ENCODE results near the gene CTSA.
"Not testable (repeated sequence)": the region's sequence is repeated elsewhere in the genome, so short reads cannot be mapped to it uniquely, and the experiment has no call there.

The CTSA gene

DNA sequence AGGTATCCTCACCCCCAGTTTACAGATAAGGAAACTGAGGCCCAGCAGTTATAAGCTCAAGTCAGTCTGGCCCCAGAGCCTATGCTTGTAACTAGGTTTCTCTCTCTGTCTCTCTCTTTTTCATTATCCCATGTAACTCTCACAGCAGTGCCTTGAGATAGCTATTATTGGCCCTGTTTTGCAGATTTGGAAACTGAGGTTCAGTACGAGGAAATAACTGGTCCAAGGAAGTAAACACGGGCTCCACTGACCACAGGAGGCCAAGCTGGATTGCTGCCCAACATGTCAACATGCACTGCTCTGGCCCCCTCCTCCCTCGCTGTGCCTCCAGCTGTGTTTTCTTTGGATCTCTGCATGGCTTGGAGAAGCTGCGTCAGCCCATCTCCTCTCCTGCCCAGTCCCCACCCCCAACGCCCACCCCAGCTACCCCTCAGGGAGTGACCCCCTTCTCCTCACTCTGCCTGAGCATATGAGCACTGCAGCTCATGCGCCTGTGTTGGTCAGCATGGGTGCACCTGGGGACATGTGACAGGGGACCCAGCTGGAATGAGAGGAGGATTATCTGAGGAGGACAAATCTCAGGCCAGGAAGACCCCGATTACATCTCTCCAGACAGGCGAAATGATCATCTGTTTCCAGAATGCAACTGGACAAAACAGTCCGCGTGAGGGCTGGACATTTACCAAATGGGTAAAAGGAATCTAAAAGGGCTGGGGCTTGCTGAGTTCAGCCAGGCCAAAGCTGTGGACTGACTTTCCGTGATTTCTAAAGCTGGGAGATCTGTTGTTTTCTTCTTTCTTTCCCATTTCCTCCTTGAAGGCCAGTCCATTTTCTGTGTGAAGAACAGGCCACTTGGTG lies 28.6 kb downstream of the CTSA start:
- DNase-seq = no peak

DNA sequence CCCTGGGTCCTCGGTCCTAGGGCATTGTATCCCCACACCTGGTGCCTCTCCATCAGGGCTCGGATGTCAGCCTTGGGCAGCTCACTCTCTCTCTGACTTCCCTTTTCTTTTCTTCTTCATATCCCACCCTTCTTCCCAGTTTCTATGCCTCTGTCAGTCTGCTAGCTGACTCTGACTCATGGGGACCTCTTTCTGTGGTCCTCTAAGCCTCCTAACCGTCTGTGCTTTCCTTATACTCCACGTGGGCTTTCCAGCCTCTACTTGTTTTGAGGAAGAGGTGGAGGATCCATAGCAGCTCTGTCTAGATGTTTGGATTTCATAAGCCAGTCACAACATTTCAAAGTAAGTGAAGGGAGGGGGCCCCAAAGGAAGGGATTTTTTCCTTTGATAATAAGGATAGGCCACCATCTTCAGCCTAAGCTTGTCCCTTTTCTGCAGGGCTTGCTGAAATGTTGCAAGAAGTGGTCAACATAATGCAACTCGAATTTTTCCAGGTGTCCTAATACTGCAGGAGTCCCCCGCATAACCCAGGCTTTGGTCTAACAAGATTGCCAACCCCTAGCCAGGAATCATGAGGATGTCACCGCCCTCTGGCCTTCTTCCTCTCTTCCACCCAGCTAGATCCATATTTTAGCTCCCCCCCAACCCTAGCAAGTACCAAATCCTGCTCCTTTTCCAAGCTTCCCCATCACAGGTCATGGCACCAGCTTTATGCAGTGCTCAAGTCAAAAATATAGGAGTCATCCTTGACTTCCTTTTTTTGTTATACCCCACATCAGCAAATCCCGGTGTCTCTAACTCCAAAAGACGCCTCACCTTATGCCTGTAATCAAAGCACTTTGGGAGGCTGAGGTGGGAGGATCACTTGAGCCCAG lies 29.6 kb downstream of the CTSA start:
- no peak for DNase-seq

DNA sequence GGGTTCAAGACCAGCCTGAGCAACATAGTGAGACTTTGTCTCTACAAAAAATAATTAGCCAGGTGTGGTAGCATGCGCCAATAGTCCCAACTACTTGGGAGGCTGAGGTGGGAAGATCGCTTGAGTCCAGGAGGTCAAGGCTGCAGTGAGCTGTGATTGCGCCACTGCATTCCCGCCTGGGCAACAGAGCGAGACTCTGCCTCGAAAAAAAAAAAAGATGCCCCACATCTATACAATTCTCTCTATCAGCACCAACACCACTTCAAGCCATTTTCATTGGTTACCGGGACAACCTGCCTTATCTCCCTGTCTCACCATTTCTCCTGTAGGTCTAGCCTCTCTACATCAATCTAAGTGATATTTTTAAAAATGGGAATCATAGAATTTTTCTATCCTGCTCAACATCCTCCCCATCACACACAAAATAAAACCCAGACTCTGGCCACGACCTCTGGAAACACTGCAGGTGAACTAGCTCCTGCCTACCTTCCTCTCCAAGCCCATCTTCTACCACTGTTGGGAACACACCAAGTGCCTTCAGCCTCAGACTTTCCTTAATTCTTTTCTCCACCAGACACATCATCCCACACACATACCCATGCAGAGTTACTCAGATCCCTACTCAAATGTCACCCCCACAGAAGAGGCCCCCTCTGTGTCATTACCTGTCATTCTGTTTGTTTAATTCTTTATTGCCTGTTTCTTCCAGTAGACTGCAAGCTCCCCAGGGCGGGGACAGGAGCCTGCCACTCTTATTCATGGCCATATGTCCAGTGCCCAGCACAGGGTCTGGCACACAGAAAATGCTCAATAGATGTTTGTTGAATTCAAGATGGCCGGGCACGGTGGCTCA lies 30.4 kb downstream of the CTSA start:
- no peak for DNase-seq

DNA sequence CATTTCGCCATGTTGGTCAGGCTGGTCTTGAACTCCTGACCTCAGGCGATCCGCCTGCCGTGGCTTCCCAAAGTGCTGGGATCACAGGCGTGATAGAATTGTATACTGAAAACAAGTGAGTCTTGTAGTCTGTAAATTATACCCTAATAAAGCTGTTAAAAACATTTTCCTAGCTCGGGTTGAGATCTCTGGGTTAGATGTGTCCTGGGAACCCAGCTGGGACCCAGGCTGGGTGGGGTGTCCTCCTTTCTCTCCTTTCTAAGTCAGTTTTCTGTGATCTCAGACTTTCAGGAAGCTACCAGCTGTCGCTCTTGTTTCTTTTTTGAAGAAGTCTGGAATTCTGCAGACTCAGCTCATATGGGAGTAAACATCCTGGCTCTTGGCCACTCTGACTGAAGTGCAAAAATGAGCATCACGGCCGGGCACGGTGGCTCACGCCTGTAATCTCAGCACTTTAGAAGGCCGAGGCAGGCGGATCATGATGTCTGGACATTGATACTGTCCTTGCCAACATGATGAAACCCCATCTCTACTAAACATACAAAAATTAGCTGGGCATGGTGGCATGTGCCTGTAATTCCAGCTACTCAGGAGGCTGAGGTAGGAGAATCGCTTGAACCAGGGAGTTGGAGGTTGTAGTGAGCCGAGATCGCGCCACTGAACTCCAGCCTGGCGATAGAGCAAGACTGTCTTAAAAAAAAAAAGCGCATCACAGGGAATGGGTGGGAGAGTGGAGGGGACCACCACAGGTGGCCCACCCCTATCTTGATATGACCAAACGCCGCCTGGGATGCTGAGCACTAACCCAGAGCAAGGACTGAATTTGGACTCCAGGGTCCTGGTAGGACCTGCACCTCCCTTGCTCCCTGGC lies 33.5 kb downstream of the CTSA start:
- no peak for DNase-seq

DNA sequence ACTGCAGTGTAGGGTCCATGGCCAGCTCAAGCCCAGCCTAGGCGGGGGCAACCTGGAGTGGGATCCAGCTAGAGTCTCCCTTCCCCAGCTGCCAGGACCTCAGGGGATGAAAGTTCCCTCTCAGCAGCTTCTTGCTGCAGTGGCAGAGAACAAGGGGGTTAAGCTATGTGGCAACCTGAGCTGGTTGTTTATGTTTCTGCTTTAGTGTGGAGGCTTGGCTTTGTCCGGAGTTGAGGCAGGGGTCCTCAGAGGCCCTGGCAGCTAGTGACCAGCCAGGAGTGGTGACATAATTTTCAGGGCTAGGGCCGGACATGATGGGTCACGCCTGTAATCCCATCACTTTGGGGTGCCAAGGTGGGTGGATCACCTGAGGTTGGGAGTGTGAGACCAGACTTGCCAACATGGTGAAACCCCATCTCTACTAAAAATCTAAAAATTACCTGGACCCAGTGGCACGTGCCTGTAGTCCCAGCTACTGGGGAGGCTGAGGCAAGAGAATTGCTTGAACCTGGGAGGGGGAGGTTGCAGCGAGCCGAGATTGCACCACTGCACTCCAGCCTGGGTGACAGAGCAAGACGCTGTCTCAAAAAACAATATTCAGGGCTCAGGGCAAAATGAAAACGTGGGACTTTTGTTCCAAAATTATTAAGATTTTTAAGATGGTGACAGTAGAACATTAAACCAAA lies 34.8 kb downstream of the CTSA start:
- no peak for DNase-seq

DNA sequence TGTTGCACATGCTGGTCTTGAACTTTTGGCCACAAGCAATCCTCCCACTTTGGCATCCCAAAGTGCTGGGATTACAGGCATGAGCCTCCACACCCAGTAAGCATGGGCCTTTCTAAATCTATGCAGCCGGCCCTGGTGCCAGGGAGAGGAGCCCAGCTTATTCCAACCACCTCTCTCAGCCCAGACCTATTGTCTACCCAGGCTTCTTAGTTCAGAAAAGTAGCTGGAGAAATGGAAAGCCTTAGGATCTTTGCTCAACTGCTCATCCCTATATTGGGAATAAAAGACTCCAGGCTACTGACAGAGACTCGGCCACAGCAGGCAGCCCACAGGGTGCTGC lies 35.6 kb downstream of the CTSA start:
- DNase-seq = no peak

DNA sequence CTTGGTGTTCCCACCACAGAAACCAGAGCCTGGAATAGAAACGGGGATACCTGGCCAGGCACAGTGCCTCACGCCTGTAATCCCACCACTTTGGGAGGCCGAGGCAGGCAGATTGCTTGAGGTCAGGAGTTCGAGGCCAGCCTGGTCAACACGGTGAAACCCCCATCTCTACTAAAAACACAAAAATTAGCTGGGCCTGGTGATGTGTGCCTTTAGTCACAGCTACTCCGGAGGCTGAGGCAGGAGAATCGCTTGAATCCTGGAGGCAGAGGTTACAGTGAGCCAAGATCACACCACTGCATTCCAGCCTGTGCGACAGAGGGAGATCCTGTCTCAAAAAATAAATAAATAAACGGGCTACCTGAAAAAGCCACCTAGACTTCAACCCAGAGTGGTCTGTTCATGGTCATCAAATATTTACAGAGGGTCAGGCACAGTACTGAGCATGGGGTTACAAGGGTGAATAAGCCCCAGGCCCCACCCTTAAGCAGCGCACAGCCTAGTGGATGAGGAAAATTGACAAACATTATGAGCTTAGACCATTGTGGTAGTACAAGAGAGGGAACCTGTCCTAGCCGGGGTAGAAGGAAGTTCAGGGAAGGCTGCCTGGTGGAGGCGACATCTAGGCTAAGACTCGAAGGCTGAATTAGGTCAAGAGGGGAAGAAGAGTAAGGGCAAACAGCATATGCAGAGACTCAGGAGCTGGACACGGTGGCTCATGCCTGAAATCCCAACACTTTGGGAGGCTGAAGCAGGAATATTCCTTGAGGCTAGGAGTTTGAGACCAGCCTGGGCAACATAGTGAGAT lies 36.1 kb downstream of the CTSA start:
- DNase-seq = no peak

DNA sequence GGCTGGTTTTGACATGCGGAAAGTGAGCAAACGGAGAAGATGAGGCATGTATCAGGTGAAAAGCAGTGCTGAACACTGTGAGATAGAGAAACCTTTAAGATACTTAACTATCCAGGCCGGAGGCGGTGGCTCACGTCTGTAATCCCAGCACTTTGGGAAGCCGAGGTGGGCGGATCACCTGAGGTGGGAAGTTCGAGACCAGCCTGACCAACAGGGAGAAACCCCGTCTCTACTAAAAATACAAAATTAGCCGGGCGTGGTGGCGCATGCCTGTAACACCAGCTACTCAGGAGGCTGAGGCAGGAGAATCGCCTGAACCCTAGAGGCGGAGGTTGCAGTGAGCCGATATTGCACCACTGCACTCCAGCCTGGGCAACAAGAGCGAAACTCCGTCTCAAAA lies 40.5 kb downstream of the CTSA start:
- DNase-seq = not testable (repeated sequence)

DNA sequence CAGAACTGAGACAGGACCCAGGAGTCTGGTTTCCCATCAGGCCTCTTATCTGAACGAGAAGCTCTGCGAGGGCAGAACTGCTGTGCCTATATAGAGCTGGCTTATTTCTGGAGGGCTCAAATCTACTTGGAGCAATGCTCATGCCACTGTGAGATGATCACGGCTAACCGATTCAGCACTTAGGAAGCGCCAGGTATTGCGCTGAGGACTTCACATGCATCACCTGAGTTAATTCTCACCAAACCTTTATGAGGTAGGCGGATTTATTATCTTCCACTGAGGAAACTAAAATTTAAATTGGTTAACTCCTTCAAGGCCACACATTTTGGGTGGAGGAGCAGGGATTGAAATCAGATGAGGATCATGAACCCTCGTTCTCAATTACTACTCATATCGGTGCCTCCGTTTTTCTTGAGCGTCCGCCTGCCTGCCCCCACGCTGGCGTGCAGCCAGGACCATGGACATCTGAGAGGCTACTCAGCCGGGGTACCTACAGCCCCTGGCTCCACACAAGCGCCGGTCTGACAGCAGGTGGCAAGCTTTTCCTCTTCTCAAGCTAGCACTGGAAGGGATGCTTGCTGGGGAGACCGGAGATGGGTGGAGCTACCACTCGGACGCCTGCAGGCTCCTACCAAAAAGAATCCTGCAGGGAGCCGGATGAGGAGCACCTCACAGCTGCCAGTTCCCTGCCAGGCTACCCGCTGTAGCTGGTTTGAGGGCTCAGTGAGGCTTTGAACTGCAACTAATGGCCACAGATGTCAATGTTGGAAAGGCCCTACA lies 42.3 kb downstream of the CTSA start:
- peak; percentile 26 for DNase-seq

DNA sequence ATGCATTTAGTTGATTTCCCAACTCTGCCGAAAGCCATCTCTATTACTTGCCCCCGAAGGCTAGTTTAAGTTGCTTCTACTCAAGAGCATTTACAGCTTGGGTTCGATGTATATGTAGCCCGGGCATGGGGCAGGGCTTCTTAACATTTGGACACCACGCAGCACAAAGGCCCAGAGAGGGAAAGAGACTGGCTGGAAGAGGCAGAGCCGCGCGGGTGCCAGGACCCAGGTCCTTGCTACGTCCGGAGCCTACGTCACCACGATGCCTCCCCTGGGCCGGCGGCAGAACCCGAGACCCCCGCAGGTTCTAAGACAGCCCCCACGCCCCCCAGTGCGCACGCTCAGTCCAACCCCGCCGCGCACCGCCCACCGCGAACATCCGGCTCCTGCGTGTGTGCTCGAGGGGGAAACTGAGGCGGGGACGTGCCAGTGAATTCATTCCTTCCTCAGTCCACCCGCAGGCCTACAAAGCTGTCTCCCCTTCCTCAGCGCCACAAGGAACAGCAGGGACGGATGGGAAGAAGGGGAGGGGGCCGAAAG lies 43.0 kb downstream of the CTSA start:
- no peak for DNase-seq

DNA sequence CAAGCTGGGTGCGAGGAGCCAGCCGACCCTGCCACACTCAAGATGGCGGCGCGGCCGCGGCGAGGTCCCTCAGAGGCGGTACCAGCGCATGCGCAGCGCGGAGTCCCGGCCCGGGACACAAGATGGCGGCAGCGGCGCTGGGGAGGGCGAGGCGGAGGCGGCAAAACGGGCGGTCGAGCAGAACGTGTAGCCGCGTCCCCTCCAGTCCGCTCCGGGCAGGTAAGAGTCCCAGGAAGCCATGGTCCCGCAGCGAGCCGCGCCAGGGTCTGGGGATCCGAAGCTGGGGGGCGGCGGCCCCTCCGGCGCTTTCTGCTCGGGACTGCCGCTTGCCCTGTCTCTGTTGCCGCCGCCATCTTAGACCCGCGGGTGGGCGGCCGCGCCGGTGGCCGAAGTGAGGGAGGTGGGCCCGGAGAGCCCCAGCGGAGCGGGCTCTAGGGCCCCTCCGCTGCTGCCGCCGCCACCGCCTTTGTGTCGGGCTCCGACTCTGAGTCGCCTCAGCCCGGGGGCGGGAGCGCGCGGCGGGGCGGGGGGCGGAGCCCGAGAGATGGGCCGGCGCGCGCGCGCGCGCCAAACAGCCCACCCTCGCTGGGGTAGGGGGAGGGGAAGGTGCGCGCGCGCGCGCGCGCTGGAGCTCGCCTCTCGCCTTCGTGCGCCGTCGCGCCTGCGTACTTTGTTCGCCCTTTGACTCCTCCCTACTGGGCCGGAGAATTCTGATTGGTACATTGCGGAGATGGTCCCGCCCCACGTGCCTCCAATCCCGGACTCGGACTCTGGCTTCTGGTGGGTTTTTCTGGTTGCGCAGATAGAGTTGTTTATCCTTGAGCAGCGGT lies 43.7 kb downstream of the CTSA start, which contains the start of gene PCIF1:
Gene PCIF1, plus strand, starts transcription at position 98 of the 830 bp plus-strand sequence. CDS start 4,317 bp downstream, outside the sequence.
- peak; percentile 97 for DNase-seq

DNA sequence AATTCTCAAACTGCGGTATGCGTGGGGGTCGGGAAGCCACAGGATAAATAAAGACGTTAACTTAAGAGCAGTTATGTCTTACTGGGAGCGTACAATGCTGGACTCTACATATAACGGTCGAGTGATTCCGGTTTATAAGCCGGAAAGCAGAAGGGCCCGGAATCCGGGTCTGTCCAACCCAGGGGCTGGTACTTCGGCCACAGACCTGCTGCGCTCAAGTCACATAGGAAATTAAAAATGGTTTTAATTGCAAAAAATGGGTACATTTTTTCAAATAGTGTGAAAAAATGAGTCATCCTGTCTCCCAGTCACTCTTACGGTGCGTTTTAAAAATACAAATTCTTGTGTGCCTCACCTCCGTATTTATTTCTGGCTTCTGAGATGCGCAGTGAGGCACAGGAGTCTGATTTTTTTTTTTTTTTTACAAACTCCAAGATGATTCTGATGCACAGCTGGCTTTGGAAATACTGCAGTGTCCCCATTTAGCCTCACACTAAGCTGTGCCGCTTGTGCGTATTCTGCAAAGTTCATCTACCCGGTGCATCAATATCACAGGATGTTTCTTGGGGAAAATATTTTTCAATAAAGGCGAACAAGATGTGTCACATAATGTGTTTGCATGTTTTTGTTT lies 44.4 kb downstream of the CTSA start:
- DNase-seq = no peak

DNA sequence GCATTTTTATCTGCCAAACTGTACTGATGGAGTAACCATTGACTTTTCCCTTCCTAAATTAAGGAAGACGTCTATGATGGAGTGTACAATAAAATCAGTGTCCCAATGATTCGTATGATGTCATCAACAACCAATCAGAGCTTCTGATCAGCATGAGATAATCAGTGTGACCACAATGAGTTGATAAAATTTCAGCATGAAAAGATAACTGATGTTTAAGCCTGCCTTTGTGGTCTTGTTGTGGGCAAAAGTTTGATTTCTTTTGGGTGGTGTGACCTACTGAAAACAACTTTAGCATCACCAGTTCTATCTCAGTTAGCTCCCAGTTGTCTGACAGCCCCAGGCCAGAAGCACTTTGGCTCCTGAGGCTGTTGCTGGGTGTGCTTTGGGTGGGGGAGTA lies 46.6 kb downstream of the CTSA start:
- no peak for DNase-seq

DNA sequence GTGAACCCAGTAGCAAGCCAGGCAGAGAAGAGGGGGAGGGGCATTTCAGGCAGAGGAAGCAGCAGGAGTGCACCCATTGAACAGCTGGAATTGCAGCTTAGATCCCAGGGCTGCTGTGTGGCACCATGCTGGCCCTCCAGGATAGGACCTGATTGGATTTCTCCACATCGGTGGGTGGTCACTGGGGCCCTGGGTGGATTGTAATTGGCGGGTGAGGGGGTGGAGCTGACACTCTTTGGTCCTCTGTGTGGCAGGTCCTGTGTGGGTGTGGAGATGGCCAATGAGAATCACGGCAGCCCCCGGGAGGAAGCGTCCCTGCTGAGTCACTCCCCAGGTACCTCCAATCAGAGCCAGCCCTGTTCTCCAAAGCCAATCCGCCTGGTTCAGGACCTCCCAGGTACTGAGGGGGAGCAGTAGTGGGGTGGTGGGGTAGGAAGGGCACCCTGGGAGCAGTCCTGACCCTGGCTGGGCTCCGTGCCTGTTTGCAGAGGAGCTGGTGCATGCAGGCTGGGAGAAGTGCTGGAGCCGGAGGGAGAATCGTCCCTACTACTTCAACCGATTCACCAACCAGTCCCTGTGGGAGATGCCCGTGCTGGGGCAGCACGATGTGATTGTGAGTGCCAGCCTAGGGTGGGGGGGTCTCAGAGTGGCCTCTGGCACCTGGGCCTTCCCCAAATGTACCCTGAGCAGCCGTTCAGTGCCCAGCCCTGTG lies 47.7 kb downstream of the CTSA start:
- no peak for DNase-seq

DNA sequence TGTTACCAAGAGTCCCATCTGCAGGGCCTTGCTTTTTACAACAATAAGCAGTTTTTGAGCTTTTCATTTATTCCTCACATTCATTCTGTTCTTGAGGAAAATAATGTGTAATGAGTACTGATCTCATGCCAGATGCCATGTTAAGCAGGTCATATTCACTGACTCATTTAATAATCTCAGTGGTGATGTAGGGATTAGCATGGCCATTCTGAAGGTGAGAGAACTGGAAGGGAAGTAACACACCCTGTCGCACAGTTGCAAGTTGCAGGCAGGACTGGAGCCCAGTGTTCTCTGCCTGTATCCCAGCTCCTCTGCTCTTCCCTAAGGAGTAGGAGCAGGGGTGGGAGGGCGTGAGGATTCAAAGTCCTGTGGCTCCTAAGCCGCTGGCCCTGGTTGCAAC lies 48.9 kb downstream of the CTSA start:
- DNase-seq = no peak

DNA sequence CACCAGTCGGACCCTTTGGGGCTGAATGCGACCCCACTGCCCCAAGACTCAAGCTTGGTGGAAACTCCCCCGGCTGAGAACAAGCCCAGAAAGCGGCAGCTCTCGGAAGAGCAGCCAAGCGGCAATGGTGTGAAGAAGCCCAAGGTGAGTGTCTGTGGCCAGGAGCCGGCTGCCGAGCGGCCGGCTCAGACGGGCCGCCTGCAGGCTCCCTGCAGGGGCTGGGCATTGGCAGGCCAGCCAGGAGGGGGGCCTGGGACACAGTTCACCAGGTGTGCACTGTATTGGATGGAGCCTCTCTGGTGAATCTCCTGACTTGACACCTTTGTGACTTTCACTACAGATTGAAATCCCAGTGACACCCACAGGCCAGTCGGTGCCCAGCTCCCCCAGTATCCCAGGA lies 49.3 kb downstream of the CTSA start:
- DNase-seq = no peak

DNA sequence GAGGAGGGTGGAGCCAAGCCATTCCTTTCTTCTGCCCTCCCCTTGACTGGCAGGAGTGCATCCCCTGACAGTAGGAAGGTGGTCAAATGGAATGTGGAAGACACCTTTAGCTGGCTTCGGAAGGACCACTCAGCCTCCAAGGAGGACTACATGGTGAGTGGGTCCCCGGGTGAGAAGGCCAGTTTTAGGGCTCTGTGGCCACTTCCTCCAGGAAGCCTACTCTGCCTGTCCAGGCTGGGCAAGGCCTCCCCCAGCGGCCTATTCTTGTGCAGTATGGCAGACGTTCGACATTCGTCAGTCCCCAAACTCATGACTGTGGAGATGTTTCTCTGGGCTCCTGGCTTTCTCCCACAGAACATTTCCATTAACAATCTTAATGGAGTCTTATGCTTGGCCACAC lies 52.5 kb downstream of the CTSA start:
- DNase-seq = no peak

Data from activated T-cell treated with anti-CD3 and anti-CD28 coated beads for 4 hours (primary cell).